Astrocyte of the hippocampus (primary cell): ENCODE data around the gene CCNI2.

Experiments
- DNase-seq: peaks from one replicate; pipeline ENCODE4 v3.0.0; 2011; ENCODE audit warnings: low read depth, low spot score

CCNI2 gene

DNA sequence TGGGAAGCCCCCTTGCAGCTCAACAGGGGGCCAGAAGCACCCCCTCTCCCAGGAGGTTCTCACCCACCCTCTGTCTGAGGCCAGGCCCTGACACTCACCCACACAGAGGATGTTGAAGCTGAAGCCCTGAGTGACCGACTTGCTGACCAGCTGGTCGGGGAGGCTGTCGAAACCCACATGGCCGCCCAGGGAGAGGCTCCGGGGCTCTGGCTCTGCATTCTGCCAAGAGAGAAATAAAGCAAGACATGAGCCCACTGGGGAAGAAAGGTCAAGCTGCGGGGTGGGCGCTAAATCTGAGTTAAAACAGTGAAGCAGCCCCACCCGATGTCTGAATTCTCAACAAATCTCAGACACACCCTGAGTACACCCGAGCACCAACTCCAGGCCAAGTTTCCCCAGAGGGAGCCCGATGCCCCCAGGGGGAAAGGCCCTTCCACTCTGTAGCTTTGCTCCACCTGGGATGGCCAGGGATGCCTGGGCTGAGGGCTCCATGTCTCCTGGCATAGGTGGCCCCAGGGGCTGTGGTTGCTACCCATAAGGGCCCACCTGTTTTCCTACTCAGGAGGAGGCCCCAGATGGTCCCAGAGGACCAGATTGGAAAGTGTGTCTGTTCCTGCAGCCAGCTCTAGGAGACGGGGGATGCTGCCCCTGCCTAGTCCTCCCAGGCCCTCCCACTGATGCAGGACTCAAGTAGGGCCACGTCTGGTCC lies 18.2 kb downstream of the CCNI2 start:
- no peak for DNase-seq

DNA sequence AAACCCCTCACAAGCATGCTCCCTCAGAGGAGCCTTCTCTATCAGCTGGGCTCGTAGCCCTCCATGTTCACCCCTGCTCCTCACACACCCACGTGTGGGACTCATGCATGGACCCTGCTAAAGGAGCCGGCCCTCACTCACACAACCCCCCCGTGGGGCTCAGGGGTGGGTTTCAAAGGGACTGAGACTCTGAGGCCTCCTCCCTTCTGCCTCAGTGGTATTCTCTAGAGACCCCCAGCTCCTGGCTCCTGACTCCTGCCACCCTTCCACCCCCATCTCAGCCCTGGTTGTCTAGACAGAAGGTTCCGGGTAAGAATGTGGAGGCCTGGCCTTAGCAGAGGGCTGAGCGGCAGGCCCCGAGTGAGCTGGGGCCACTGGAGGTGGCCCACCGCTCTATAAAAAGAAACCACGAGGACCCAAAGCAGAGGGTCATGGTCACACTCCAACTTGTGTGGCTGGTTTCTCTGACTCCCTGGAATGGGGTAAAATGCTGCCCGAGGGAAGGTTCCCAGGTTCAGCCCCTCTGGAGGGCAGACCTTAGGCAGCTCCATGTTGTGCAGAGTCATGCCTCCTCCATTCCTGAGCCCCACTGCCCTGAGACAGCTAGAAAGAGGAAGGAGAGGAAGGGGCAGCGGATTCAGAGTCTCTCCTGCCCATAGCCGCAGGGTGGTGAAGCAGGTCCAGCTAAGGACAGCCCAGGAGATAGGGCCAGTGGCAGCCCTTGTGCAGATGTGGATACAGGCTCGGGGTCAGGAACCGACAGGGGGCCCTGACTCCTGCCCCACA lies 19.0 kb downstream of the CCNI2 start:
- DNase-seq = no peak

DNA sequence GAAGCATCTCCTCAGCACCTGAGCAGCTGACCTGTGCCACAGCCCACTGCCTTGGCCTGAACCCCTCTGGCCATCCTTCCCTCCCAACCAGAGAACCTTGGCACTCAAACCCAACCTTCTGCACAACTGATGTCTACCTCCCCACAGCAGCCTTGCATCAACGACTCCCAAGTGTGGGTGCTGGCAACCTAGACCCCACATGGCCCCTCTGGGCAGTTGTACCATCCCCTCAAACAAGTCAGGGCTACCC lies 19.5 kb downstream of the CCNI2 start:
- DNase-seq = no peak

DNA sequence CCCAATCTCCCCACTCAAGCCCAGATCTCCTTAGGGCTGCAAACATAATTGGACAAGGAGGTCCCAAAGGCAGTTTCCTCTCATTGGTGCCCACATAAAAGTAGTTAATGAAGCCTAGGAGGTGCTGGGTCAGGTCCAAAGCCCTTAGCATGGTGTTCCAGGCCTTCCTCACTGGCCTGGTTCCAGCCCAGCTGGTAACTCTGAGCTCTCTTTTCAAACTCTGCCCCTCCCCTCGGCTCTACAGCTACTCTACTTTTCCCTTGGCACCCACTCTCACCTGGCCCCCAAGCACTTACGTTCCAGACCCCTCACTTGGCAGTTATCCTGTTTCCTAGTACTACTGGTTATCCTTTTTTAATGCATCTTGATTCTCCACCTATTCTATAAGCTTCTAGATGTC lies 19.9 kb downstream of the CCNI2 start:
- peak; percentile 51 for DNase-seq

DNA sequence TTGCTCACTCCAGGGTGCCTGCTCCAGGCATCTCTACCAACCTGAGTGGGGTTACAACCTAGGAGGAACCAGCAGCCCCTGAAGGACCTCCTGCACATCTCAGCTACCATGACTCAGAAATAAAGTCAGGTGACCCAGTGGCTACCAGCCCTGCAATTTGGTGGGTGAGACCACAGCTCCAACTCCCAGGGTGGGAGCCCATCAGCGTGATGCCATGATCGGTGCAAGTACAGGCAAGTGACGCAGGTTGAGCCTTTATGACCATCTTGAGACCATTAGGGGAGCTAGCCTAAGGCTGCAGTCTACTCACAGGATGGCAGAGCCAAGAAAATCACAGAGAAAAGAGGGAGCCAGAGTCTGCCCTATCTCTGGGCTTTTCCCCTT lies 21.3 kb downstream of the CCNI2 start:
- no peak for DNase-seq

DNA sequence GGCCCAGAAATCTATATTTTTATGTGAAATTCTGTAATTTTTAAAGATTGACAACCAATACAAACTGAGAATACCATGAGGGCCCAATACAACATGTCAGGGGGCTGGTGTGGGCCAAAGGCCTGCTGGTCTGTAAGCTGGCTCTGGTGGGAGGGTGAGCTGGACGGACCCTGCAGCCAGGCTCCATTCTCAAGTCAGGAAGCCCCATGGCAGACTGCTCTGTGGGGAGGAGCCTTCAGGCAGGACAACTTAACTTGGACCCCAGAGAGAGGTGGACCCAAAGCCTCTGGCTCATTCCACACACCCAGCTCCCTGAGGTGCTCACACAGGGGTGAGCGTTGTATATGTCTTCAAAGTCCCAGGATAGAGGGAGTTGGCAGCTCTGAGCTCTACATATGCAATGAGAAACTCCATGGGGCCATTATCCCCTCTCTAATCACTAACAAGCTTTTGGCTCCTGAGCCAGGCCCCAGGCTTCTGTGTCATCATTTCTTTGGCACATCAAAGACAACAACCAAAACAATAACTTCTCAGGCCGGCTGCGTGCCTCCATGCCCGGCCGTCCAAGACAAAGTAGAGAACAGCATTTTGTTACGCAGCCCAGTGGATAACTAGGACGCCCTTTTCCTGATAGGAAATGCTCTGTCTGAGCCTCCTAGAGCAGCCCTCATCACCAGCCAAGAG lies 23.4 kb downstream of the CCNI2 start:
- peak; percentile 38 for DNase-seq

DNA sequence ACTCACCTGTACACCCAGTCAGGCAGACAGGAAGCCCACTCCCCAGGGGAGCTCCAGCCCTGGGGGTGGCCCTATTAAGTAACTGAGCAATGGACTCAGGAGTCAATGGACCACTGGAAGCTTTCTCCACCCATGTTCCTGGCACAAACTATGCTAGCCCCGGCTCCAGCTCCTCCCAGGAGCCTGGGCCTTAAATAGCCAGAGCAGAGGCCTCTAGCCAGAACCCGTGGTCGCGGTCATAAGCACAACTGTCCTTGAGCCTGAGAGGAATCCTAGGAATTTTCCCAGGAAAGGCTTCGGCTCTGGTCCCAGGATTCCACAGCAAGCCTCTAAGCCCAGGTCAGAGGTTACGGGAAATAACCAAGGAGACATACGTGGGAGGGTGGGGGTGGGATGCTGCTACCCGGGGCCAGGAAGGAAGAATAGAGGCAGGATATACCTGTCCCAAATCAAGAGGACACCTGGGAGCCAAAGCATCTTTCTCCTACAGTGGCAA lies 24.3 kb downstream of the CCNI2 start:
- peak; percentile 82 for DNase-seq

DNA sequence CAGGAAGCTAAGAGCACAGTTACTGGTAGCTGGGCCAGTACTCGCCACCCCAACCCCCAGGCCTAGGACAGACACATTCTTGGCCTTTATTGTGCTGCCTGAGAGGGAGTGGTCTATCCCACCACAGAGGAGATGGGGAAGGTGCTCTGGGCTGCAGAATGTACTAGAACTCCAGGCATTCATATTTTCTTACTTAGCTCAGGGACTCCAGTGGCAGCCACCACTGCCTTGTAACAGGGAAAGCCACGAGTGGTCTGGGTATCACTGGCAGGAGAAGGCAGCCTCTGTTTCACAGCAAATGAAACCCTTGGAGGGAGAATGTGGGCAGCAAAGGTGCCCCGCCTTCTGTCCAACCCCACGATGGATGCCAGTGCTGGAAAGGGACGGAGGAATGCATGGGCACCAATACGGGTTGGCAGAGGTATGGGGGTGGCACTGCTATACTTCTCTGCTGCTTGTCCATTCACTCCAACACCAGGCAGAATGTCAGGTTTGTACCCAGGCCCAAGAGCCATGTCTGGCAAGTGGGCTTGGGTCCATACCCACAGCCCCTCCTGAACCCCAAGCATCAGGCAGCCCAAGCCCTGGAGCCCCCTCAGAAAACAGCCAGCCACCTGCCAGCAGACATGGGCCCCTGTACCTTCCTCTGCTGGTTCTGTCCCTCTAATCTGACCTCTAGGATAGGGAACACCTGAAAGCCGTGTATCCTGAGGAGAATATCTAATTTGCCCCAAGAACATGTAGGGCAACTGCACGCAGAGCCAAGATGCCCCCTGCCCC lies 25.3 kb downstream of the CCNI2 start:
- peak; percentile 74 for DNase-seq

DNA sequence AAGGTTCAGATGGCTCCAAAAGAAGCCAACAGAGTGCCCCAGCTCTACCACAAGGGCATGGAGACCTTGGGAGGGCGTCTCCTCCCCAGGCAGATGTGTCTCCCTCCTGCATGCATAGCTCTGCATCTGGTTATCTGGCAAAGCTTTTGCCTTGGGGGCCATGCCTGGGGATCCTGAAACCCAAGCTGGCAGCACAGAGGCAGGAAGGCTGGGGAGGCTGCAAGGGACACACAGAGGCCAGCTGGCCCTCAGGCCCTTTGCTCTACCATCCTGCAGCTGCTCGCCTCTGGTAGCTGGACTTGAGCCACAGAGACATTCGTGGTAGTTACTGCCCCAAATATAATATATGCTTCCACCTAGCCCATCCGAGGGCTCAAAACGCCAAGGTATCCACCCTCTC lies 25.9 kb downstream of the CCNI2 start:
- DNase-seq = no peak

DNA sequence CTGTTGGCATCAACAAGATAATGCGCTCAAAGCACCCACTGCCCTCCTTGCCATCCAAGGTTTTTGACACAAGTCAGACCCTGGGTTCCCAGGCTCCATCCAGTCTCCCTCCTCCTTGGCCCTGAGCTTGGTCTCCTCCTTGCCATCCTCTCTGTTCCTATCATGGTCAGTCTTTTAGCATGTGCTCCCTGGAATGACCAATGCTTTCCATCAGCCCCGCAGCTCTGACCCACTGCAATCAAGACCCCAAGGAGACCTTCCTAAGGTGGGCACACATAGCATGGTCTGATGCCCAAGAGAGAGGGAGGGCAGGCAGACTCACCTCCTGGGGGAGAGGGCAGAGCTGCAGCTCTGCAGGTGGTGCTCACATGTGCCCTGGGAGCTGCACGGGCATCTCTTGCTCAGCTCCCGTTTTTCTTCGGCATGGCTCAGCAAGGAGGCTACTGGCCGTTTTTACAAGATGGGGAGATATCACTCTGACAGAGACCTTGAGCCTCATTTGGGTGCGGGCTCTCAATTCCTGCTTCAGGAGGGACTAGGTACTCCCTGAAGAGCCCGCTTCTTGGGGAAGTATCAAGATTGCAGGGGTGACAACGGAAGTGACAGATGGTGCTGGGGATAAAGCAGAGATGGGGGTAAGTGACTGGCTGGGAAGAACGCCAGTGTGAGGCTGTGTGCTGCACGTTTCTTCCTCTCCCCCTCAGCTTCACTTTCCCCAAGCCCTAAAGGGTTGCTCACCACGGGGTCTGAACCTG lies 26.6 kb downstream of the CCNI2 start:
- DNase-seq = no peak

DNA sequence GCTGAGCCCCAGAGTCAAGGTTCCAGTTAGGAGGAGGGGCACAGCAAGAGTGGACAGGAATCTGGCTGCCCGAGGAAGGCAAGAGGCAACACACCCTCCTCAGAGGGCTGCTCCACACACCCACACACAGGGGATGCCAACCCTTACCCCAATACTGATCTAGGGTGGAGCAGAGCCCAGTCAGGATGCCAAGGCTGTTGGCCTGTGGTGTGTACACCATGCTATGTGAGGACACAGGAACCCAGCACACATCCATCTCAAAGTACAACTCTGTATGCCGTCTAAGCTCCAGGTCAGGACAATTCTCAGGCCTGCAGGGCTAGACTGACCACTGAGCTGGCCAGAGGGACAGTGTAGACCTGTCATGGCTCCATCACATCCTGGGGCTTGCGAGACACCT lies 27.2 kb downstream of the CCNI2 start:
- no peak for DNase-seq

DNA sequence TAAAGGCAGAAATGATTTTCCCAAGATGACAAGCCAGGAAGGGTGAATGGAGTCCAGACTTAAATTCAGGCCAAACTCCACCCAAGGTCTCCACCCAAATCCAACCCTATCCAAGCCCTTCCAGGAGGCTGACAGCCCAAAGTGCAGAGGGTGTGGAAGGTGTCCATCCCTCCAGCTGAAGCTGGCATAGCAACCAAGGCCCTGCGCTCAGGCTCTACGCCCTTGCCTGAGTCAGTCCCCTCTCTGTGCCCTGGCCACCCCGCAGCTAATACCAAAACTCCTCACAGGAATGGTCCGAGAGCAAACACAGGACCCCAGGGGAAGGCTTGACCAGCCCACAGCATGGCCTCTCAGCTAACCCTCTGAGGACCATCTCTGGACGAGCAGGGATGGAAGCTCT lies 27.7 kb downstream of the CCNI2 start:
- DNase-seq = no peak

DNA sequence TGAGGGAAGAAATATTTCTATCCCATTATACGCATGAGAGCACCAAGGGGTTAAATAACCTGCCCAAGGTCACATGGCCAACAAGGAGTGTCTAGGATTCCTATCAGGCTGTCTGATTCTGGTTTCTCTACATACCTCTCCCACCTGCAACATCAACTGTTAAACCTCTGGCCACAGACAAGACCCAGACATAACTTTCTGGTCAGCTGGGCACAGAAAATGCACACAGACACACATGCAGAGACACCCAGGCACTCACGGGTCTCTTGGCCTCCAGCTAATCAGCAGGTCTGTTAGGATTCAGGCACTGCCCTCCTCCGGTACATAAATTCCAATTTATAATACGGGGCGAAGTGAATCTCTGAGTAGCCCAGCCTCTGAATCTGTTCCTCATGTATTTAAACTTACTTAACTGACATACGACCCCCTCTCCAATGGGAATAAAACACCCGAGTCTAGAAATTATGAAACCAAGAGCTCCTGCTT lies 28.3 kb downstream of the CCNI2 start:
- peak; percentile 63 for DNase-seq

DNA sequence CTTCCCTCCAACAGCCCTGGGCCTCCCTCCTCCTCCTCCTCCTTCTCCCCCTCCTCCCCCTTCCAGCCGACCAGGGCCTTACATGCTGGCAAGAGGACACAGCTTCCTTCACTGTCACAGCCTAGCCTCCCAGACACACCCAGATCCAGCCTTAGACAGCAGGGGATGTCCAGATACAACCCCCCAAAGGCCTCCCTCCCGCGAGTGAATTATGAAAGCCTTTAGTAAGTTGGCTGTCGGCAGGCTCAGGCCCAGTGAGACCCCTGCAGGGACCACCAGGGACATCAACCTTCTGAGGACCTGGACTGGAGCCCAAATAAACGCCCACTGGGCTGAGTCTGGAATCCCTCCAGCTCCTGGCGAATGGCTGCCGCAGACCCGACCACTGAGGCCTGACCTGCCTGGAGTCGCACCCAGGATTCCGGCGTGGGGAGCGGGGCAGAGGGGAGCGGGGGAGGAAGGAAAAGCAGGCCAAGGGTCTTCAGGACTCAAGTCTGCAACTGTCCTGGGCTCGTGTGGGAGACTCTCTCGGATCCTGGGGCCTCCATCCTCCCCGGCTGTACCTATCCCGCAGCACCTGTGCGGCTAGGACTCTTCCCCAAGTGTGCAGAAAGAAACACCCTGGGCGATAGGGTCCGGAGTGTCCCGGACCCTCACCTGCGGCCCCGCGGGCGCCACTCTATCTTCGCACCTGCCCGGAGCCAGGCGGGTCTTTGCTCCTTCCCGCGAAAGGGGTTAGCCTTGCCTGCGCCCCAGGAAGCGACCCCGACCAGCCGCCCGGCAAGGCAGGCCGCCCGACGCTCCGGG lies 29.1 kb downstream of the CCNI2 start:
- peak; percentile 70 for DNase-seq

DNA sequence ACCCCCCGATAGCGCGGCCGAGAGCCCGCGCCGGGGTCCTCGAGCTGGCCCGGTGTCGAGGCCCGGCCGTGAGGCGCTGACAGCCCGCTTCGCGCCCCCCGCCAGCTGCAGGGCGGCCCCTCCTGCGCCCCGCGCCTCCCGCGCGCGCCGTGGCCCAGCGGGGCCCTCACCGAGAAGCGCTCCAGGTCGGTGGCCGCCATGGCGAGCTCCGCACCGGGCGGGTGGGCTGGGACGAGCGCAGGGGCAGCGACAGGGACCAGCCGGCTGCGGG lies 29.6 kb downstream of the CCNI2 start:
- DNase-seq = no peak

DNA sequence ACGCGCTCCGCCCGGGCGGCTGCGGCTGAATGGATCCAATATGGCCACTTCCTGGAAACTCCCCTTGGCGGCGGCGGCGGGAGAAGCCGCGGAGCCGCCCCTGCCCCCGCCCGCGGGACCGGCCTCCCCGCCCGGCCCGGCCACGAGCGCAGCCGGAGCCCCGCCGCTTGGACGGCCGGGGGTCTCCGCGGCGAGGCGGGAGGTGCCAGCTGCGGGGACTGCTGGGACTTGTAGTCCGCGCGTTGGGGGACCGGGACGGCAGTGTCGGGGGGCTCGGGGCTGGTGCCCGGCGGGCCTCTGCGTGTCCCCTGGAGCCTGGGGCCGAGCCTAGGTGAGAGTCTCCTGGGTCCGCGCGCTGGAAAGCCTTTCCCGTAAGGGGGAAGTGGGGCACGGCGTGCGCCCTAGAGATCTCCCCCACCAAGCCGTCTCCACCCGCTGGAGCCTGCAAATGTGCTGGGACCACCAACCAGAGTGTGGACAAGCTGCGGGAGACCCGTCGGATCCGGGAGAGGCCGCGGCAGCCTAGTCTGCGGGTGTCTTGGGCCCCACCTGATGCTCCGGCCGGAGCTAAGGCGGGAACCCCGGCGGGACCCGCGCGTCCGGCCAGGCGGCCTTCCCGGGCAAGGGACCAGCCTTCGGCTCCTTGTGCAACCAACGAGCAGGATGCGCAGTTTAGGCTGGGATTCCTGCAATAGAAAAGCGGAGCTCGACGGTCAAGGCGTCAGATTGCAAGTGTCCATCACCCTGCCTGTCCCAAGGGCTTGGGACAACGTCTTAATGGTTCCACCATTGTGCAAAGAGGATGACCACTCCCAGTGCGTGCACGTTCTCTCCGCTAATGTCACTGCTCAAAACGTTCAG lies 30.2 kb downstream of the CCNI2 start, which contains the start of gene SEPTIN8:
Gene SEPTIN8 (minus strand): TSS at position 31 of the 861 bp plus-strand sequence. CDS start 102 bp downstream, outside the sequence.
- peak; percentile 75 for DNase-seq

DNA sequence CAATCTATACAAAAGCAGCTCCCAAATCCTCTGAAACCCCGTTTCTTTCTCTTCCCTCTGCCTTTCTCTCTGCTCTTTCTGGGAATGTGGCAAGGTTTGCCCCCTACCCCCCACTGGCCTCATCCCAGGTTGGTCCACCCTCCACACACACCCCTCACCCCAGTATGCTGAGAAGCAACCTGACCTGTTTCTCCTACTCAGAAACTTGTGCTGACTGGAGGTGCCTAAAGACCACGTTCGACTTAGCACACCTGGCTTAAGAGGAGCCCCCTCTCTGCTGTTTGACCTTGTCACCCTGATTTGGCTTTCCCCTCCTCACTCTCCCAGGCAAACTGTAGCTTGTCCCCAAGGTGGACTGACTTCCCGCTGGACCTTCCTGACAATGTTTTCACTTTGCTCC lies 30.9 kb downstream of the CCNI2 start:
- DNase-seq = no peak

DNA sequence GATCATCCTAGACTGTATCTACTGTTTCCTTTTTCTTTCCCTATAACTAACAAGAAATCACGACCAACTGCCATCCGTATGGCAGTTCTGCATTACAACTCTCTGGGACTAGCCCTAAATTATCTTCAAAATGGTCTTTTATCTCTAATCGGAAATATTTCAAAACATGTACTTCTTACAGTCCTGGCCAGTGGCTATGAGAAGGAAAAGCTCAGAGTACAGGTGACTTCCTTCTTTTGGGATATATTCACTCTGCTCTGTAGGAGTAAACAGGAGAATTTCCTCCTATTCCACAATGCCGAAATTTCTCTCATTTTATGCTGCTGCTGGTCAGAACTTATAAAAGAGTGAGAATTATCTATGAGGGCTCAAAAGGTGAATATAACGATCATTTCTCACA lies 31.6 kb downstream of the CCNI2 start:
- DNase-seq = no peak

DNA sequence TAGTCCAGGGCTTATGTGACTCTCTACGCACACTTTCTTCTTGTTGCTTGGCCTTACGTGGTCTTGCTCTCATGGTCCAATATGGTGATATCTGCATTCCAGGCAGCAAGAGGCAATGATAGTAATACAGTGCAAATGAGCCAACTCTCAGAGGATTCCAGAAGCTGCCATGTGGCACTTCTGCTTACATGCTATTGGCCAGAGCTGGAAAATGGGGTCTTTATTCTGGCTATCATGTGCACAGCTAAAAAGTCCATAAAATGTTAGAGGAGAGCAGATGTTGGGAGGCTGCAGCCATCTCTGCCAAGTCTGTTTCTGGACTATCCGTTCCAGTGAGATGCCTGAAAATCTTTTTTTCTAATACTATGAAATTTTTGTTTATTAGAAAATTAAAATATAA lies 32.7 kb downstream of the CCNI2 start:
- no peak for DNase-seq

DNA sequence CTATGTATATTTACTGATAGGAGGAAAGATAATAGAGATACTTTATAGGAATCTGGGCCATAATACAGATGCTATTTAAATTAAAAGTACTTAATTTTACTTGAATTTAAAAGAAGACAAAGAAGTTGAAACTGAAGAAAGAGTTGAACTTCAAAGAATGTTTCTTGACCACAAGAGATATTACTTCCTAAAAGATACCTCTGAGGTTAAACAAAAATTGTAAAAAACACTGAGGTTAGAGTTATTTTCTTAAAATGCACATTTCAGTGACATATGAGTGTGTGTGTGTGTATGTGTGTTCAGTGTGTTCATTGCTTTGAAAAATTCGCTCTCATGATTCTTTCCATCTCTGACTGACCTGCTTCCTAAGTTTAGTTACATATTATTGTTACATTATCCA lies 33.4 kb downstream of the CCNI2 start:
- DNase-seq = no peak
